NCI-H345 treated with DMSO at 0.1 percent for 48 hours (cell line): Measurements from ENCODE around the gene ACOT7.
"Not testable (repeated sequence)": the region's sequence is repeated elsewhere in the genome, so short reads cannot be mapped to it uniquely, and the experiment has no call there.

Experiments
- DNase-seq: peaks from one replicate; lab custom pipeline; 2025; ENCODE audit not compliant: unreplicated experiment; lab: John Stamatoyannopoulos, UW

Gene ACOT7

GRCh38 chr1:6317098-6317760, 76.3 kb downstream of the ACOT7 start:
- DNase-seq = no peak

DNA sequence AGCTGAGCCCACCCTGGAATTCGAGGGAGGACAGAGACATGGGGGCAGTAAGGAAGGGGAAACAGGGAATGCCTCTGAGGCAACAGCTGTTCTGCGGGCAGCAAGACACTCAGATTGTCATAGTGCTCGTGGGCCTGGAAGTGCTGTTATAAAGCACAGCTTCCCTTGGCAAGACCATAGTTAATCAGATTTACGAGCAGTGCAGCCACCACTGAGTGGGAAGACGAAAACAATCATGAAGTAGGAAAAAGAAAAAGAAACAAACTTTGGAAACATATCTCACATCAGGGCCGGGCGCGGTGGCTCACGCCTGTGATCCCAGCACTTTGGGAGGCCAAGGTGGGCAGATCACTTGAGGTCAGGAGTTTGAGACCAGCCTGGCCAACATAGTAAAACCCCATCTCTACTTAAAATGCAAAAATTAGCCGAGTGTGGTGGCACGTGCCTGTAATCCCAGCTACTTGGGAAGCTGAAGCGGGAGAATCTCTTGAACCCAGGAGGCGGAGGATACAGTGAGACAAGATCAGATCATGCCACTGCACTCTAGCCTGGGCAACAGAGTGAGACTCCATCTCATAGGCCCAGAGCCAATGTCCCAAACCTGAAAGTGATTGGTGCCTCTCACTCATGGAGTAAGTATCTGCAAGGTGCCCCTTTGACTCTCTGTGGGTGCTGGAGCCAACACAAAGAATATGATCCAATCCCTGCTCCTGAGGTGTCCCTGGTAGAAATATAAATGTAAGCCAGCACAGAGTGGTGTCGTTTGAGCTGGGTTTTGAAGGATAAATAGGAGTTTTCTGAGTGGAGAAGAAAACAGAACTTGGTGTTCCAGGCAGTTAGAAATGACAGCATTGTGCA, 77.1 kb downstream of the ACOT7 start:
- DNase-seq = no peak

DNA sequence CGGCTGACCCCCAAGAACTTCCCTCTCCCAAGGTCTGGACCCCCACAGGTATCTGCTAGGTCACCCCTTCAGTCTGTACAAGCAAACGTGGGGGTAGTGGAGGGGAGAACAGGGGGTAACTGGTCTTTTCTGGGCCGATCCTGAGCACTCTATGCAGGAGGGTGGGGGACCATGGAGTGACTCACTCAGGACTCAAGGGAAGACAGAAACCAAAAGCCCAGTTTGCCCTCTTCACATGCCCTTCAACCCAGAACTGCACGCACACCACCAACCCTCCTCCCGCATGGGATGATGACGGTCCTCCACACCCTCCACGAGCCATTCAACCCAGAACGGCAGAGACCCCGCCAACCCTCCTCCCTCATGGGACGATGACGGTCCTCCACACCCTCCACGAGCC, 79.1 kb downstream of the ACOT7 start:
- no peak for DNase-seq

GRCh38 chr1:6313393-6314200, 80.0 kb downstream of the ACOT7 start:
- no peak for DNase-seq

GRCh38 chr1:6310116-6310848, 83.3 kb downstream of the ACOT7 start:
- DNase-seq = no peak

- no peak for DNase-seq
Observed at GRCh38 chr1:6309564-6309963, 84.0 kb downstream of the ACOT7 start.

DNA sequence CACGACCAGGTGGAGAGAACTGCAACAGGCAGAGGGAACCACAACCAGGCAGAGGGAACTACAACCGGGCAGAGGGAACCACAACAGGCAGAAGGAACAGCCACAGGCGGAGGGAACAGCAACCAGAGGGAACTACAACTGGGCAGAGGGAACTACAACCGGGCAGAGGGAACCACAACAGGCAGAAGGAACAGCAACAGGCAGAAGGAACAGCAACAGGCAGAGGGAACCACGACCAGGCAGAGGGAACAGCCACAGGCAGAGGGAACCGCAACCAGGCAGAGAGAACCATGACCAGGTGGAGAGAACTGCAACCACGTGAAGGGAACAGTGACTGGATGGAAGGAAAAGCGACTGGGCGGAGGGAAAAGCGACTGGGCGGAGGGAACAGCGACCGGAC, 85.1 kb downstream of the ACOT7 start:
- DNase-seq = no peak

- DNase-seq = not testable (repeated sequence)
Observed at GRCh38 chr1:6307682-6308081, 85.9 kb downstream of the ACOT7 start.

DNA sequence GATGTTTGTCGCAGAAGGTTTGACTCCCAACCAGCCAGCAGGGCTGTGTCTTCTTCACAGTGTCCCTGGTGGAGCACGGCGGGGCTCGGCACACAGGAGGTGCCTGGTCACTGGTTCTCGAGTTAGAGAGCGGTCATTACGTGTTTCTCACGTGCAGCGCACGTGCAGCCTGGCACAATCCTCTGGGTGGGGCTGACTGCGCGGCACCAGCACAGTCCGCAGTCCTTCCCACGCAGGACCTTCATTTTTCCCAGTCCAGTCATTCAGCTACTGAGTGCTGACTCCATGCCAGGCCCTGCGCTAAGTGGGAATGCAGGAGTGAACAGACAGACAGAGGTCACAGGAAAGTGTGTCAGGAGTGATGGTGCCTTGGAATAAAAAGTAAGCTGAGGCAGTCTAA, 86.5 kb downstream of the ACOT7 start:
- no peak for DNase-seq

GRCh38 chr1:6303397-6304012, 90.1 kb downstream of the ACOT7 start:
- no peak for DNase-seq

DNA sequence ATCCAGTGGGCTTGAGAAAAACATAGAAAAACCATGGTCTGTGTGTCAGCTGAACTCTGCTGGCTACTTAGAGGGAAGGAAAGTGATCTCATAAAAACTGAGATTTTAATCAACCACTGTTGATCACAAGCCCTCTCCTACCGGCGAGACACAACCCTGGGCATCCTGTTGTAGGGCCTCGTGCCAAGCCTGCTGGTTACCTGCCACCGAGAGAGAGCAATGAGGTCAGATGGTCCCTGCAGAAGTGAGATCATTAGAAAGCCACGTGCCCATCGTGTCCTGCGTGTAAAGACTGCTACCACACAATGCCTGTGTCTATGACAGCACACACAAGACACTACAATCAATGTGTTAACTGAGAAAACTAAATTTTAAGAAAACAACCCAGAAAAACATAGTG, 91.0 kb downstream of the ACOT7 start:
- DNase-seq = no peak

GRCh38 chr1:6301526-6301925, 92.0 kb downstream of the ACOT7 start:
- DNase-seq = no peak

DNA sequence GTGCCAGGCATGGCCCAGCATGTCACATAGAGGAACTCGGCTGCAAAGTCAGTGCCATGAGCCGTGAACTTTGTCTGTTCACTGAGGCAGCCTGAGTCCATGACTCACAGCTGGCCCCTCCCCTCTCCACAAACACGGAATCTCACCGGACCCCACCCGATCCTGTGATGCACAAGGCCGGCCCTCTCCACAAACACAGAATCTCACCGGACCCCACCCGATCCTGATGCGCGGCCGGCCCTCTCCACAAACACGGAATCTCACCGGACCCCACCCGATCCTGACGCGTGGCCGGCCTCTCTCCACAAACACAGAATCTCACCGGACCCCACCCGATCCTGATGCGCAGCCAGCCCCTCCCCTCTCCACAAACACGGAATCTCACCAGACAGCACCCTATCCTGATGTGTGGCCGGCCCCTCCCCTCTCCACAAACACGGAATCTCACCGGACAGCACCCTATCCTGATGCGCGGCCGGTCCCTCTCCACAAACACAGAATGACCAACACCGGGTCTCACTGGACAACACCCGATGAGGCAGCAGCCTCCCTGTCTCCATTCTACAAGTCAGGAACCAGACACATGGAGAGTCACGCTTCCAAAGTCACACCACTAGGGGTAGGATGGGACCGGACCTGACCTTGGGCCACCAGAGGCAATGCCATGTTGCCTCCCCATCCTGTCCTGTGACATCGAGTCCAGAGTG, 93.1 kb downstream of the ACOT7 start:
- DNase-seq = no peak

- no peak for DNase-seq
Observed at GRCh38 chr1:6299557-6300165, 93.9 kb downstream of the ACOT7 start.

DNA sequence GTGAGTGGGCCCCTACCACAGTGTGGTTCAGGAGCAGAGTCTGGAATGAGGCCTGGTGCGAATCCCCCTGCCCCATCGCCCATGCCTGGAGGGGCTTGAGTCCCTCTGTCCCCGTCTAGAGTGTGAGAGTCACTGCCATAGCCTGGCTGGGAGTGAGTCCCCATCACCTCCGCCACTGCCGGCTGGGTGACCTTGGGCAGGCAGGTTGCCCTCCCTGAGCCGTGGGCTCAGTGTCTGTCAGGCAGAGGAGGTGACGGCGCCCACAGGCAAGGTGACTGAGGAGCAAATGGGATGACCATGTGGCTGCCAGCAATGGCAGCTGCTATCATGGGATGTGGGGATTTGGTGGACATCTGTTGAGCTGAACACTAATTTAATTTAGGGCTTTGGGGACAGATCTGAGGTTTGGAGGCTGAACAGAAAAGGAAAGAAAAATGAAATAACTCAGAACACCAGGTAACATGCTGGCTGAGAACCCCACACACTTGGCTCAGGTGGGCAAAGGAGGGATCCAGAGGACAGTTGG, 94.6 kb downstream of the ACOT7 start:
- no peak for DNase-seq

GRCh38 chr1:6298530-6298929, 95.0 kb downstream of the ACOT7 start:
- no peak for DNase-seq

DNA sequence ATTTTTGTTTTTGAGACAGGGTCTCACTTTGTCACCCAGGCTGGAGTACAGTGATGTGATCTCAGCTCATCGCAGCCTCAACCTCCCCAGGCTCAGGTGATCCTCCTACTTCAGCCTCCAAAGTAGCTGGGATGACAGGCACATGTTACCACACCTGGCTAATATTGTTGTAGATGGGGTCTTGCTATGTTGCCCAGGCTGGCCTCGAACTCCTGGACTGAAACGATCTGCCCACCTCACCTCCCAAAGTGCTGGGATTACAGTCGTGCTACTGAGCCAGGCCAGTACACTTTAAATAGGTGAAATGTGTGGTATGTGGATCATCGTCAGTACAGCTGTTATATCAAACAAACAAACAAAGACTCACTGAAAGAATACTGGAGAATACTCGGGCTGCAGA, 97.7 kb downstream of the ACOT7 start:
- DNase-seq = no peak

DNA sequence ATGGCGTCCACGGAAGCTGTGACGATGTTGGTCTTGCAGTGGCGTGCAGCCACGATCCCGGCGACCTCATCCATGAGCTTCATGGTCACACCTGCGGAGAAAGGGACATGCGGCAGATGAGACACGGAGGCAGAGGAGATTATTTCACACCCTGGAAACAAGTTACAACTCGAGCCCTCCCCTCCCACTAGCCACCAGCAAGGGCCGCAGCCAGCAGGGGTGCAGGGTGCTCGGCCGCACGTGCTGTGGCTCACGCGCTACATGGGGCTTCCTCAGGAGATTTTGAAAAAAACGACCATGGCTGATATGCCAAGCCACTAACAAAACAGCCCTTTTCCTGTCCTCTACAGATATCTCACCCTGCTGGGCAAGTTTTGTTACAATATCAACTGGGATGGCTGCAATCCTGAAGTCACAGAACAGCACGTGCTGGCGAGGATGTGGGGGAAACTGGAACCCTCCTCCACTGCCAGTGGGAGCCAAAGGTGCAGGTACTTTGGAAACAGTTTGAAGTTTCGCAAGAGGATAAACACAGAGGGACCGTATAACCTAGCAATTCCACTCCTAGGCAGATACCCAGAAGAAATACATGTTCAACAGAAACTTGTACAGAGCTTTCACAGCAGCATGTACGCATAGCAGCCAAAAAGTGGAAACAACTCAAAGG, 98.5 kb downstream of the ACOT7 start:
- no peak for DNase-seq
